Mesenchymal stem cell (in vitro differentiated cells and primary cell): ENCODE data around the gene KDM8.
"Not testable (repeated sequence)": the region's sequence is repeated elsewhere in the genome, so short reads cannot be mapped to it uniquely, and the experiment has no call there.

Experiments used
- DNase-seq: peaks from one replicate; pipeline ENCODE4 v3.0.0-alpha.2; 2013
- H2AFZ ChIP-seq: one replicate; pipeline ENCODE4 v1.6.1; 2013; ENCODE audit warnings: low read depth, mild to moderate bottlenecking, control low read depth, inconsistent platforms, low read length, moderate library complexity
- H2AK5ac ChIP-seq: 2 replicates; pipeline ENCODE4 v1.6.1; 2013; ENCODE audit warnings: low read length, moderate library complexity, mild to moderate bottlenecking, inconsistent platforms; ENCODE audit not compliant: severe bottlenecking
- H2BK120ac ChIP-seq: one replicate; pipeline ENCODE4 v1.6.1; 2013; ENCODE audit warnings: low read depth, mild to moderate bottlenecking, inconsistent platforms, low read length, moderate library complexity
- H2BK12ac ChIP-seq, 2 experiments: one replicate each; pipeline ENCODE4 v1.6.1; 2013; ENCODE audit warnings: inconsistent platforms in 2 of 2, low read length in 2 of 2, mild to moderate bottlenecking in 2 of 2, moderate library complexity in 2 of 2, control low read depth in 1 of 2
- H2BK15ac ChIP-seq: one replicate; pipeline ENCODE4 v1.6.1; 2013; ENCODE audit warnings: mild to moderate bottlenecking, low read depth, inconsistent platforms; ENCODE audit not compliant: poor library complexity, severe bottlenecking
- H2BK5ac ChIP-seq: 2 replicates; pipeline ENCODE4 v1.6.1; 2013; ENCODE audit warnings: low read depth, mild to moderate bottlenecking, low read length, control low read depth, inconsistent platforms; ENCODE audit not compliant: poor library complexity, severe bottlenecking
- H3K14ac ChIP-seq, 2 experiments: one replicate each; pipeline ENCODE4 v1.6.1; 2013; ENCODE audit warnings: inconsistent platforms in 2 of 2, low read length in 2 of 2, control low read depth in 1 of 2, mild to moderate bottlenecking in 1 of 2, moderate library complexity in 1 of 2
- H3K18ac ChIP-seq, 2 experiments: one replicate each; pipeline ENCODE4 v1.6.1; 2013; ENCODE audit warnings: inconsistent platforms in 2 of 2, low read length in 2 of 2, control low read depth in 1 of 2, low read depth in 1 of 2, mild to moderate bottlenecking in 1 of 2
- H3K23ac ChIP-seq, 2 experiments: one replicate each; pipeline ENCODE4 v1.6.1; 2013; ENCODE audit warnings: inconsistent platforms in 2 of 2, low read length in 2 of 2, mild to moderate bottlenecking in 2 of 2, moderate library complexity in 2 of 2, control low read depth in 1 of 2
- H3K27ac ChIP-seq: 2 replicates; pipeline ENCODE4 v1.5.1; 2013; ENCODE audit warnings: mild to moderate bottlenecking, moderate library complexity, low read length, control low read depth, inconsistent platforms; ENCODE audit not compliant: poor library complexity, severe bottlenecking
- H3K27me3 ChIP-seq, 2 experiments: 2 replicates each; pipeline versions ENCODE4 v1.6.1 to v1.7.0; 2013; ENCODE audit warnings: low read length in 2 of 2, mild to moderate bottlenecking in 2 of 2, moderate library complexity in 2 of 2, control low read depth in 1 of 2, inconsistent platforms in 1 of 2; ENCODE audit not compliant: control insufficient read depth in 1 of 2, insufficient read depth in 1 of 2
- H3K36me3 ChIP-seq, 2 experiments: 2 replicates each; pipeline versions ENCODE4 v1.6.1 to v1.7.0; 2013; ENCODE audit warnings: low read length in 2 of 2, control low read depth in 1 of 2, inconsistent platforms in 1 of 2, low read depth in 1 of 2, mild to moderate bottlenecking in 1 of 2; ENCODE audit not compliant: insufficient read depth in 2 of 2, control insufficient read depth in 1 of 2
- H3K4ac ChIP-seq, 2 experiments: one replicate each; pipeline ENCODE4 v1.6.1; 2013; ENCODE audit warnings: inconsistent platforms in 2 of 2, low read length in 2 of 2, mild to moderate bottlenecking in 2 of 2, moderate library complexity in 2 of 2, control low read depth in 1 of 2, low read depth in 1 of 2
- H3K4me1 ChIP-seq: 2 replicates; pipeline ENCODE4 v1.6.1; 2013; ENCODE audit warnings: low read depth, low read length, control low read depth; ENCODE audit not compliant: control insufficient read depth, insufficient read depth
- H3K4me2 ChIP-seq: 2 replicates; pipeline ENCODE4 v1.6.1; 2013; ENCODE audit warnings: low read length, mild to moderate bottlenecking, inconsistent platforms; ENCODE audit not compliant: poor library complexity, severe bottlenecking
- H3K4me3 ChIP-seq, 2 experiments: 2 replicates each; pipeline versions ENCODE4 v1.5.1 to v1.7.0; 2013; ENCODE audit warnings: low read length in 2 of 2, mild to moderate bottlenecking in 2 of 2, control low read depth in 1 of 2, low read depth in 1 of 2; ENCODE audit not compliant: insufficient read depth in 1 of 2
- H3K79me1 ChIP-seq: replicated peaks from 2 replicates; pipeline ENCODE4 v1.6.1; 2013; ENCODE audit warnings: mild to moderate bottlenecking, control low read depth, low read length, inconsistent platforms; ENCODE audit not compliant: poor library complexity, severe bottlenecking
- H3K9ac ChIP-seq: 2 replicates; pipeline ENCODE4 v1.7.0; 2013; ENCODE audit warnings: mild to moderate bottlenecking, low read length, moderate library complexity
- H3K9me3 ChIP-seq: 2 replicates; pipeline ENCODE4 v1.7.0; 2013; ENCODE audit warnings: mild to moderate bottlenecking, low read length; ENCODE audit not compliant: control insufficient read depth
- H4K8ac ChIP-seq: one replicate; pipeline ENCODE4 v1.6.1; 2013; ENCODE audit warnings: inconsistent platforms, mild to moderate bottlenecking, low read length, moderate library complexity
- H4K91ac ChIP-seq: one replicate; pipeline ENCODE4 v1.6.1; 2013; ENCODE audit warnings: mild to moderate bottlenecking, low read length, inconsistent platforms
- WGBS: methylation state at CpG from one replicate; pipeline ENCODE4 v1.1.7; 2013; ENCODE audit warnings: mixed read lengths; 5-methylcytosine and 5-hydroxymethylcytosine counted together

Gene KDM8

DNA sequence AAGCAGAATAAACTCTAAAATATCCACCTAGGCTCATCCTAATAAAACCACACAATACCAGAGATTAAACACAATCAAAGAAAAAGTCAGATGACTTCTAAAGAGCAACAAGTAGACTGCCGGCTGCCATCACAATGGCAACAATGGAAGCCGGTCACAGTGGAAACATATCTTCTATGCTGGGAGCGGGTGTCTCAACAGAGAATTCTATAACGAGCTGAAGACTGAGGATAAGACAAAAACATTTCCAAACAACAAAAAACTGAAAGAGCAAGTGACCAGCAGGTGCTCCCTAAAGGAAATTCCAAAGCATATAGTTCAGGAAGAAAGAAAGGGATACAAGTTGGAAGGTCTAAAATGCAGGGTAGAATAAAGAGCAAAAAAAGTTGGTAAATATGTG lies 56.4 kb downstream of the KDM8 start:
- H4K8ac ChIP-seq = no peak overlapping the region
- WGBS = 98% methylated on average over 3 of the region's 4 CpGs

DNA sequence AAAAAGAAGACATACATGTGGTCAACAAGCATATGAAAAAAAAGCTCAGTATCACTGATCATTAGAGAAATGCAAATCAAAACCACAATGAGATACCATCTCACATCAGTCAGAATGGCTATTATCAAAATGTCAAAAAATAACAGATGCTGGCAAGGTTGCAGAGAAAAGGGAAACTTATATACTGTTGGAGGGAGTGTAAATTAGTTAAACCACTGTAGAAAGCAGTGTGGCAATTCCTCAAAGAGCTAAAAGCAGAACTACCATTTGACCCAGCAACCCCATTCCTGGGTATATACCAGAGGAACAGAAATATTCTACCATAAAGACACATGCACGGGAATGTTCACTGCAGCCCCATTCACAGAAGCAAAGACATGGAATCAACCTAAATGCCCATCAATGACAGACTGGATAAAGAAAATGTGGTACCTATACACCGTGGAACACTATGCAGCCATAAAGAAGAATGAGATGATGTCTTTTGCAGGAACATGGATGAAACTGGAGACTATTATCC lies 59.6 kb downstream of the KDM8 start:
- H2AK5ac ChIP-seq, H3K18ac ChIP-seq, H2BK120ac ChIP-seq, H2BK12ac ChIP-seq, H3K4ac ChIP-seq, H3K14ac ChIP-seq, H2BK15ac ChIP-seq, H4K91ac ChIP-seq, H3K36me3 ChIP-seq, H3K4me1 ChIP-seq, H3K27ac ChIP-seq, H2BK5ac ChIP-seq, H3K9me3 ChIP-seq, DNase-seq, H4K8ac ChIP-seq, H3K9ac ChIP-seq, H3K23ac ChIP-seq, H2AFZ ChIP-seq, H3K4me2 ChIP-seq, H3K4me3 ChIP-seq, H3K27me3 ChIP-seq: not testable (repeated sequence)
- H3K79me1 ChIP-seq = peaks cover 16% of the 10 kb centered on the region
- WGBS = 100% methylated on average over 1 of the region's 2 CpGs

More for the DNA sequence above, 56.4 kb downstream of the KDM8 start:
- Histone ChIP-seq H3K27me3 (no peaks in the 10 kb centered on the region), H3K4me2 (no peak overlapping the region), H2BK15ac (no peak overlapping the region), H3K4me3 (no peak overlapping the region), H2BK12ac (no peak overlapping the region), H4K91ac (no peak overlapping the region), H3K18ac (no peak overlapping the region), H2AK5ac (no peak overlapping the region), H3K27ac (no peak overlapping the region), H2BK120ac (no peak overlapping the region), H3K36me3 (peaks cover 9 to 27% of the 10 kb centered on the region in 2 experiments), H3K9me3 (no peaks in the 10 kb centered on the region), H3K9ac (no peak overlapping the region), H2AFZ (no peak overlapping the region), H3K4ac (no peak overlapping the region), H2BK5ac (no peak overlapping the region), H3K23ac (no peak overlapping the region), H3K14ac (no peak overlapping the region), H3K79me1 (peaks cover 17% of the 10 kb centered on the region), H3K4me1 (no peaks in the 10 kb centered on the region)
- no peak for DNase-seq

DNA sequence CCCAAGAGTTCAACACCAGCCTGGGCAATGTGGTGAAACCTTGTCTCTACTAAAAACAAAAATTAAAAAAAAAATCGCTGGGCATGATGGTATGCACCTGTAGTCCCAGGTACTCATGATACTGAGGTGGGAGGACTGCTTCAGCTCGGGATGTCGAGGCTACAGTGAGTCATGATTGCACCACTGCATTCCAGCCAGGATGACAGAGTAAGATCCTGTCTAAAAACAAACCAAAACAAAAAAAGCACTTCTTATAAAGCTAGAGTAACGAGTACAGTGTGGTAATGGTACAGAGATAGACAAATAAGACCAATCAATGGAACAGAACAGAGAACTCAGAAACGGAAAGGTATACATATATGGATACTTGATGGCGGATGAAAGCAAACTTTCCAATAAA lies 60.8 kb downstream of the KDM8 start:
- Histone ChIP-seq H2BK5ac (no peak overlapping the region), H4K91ac (no peak overlapping the region), H3K27ac (no peak overlapping the region), H2BK120ac (no peak overlapping the region), H3K36me3 (peaks cover 0 to 2% of the 10 kb centered on the region in 2 experiments), H3K27me3 (no peaks in the 10 kb centered on the region), H3K14ac (no peak overlapping the region), H2BK15ac (no peak overlapping the region), H3K23ac (no peak overlapping the region), H3K4me3 (no peak overlapping the region), H3K4ac (no peak overlapping the region), H3K4me2 (no peak overlapping the region), H3K18ac (no peak overlapping the region), H3K9me3 (no peaks in the 10 kb centered on the region), H2AK5ac (no peak overlapping the region), H2BK12ac (no peak overlapping the region), H4K8ac (no peak overlapping the region), H3K4me1 (peaks cover 4% of the 10 kb centered on the region), H2AFZ (no peak overlapping the region), H3K79me1 (peaks cover 19% of the 10 kb centered on the region), H3K9ac (peak overlapping the region; percentile 41)
- peak; percentile 82 for DNase-seq
- WGBS = 39% methylated on average over 4 of the region's 6 CpGs

DNA sequence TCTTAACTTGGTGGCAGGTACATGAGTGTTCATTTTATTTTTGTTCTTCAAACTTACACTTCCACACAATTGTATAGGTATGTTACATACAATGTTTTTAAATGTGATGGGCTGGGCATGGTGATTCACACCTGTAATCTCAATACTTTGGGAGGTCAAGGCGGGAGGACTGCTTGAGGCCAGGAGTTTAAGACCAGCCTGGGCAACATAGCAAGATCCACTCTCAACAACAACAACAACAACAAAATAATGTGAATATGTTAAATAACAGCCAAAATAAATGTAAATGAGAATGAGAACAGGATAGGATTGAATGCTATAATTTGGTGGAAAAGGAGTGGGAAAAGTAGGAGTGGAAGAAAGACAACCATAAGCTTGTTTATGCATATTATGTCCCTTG lies 62.7 kb downstream of the KDM8 start:
- Histone ChIP-seq H2BK5ac (no peak overlapping the region), H3K18ac (no peak overlapping the region), H2BK120ac (no peak overlapping the region), H3K9ac (no peak overlapping the region), H3K14ac (no peak overlapping the region), H3K4ac (no peak overlapping the region), H3K9me3 (no peaks in the 10 kb centered on the region), H3K4me1 (peaks cover 4% of the 10 kb centered on the region), H3K27ac (no peak overlapping the region), H3K79me1 (peaks cover 16% of the 10 kb centered on the region), H4K91ac (no peak overlapping the region), H2AFZ (no peak overlapping the region), H2BK12ac (no peak overlapping the region), H3K4me3 (no peak overlapping the region), H2BK15ac (no peak overlapping the region), H3K27me3 (no peaks in the 10 kb centered on the region), H2AK5ac (no peak overlapping the region), H3K36me3 (peaks cover 0 to 2% of the 10 kb centered on the region in 2 experiments), H3K23ac (no peak overlapping the region), H4K8ac (no peak overlapping the region), H3K4me2 (no peak overlapping the region)
- no peak for DNase-seq
- no CpG with 5 or more reads among the region's 1 CpG for WGBS
